ENCODE measurements around the gene TRAPPC11. TPM values are rescaled to one million over a fixed set of nuclear protein-coding genes. Genes with fewer than 3 reads are reported as not detected.

The TRAPPC11 gene
- total RNA-seq, 1 experiment from 2014 or later, result 15.6 TPM

DNA sequence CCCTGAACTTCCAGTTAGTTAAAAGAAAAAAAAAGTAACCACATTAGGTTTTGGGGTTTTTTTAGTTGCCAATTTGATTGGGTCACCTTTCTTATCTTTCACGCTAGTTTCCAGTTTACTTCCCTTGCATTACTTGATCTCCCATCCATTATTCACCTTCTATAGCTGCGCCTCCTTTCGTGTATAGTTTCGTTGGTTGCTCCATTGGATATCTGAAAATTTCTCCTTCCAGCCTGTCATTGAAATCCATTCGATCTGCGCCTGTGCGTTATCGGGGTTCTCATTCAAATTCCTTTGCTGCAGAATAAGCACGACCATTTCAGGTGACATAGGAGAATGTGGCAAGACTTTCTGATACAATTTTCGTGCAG lies 764 bp downstream of the TRAPPC11 start (continued):
- TF ChIP-seq REST (IDR thresholded peaks at IDR 0.05; ENCODE audit: low read depth) (no peak), ZFX (IDR thresholded peaks at IDR 0.05) (no peak), SIN3A (IDR thresholded peaks at IDR 0.05; ENCODE audit: low read depth) (no peak), TCF7L2 (IDR thresholded peaks at IDR 0.05; ENCODE audit: borderline replicate concordance, extremely low read depth, insufficient read depth, insufficient read length) (no peak), ATF3 (IDR thresholded peaks at IDR 0.05) (no peak)

GRCh38 chr4:183666088-183666487 lies 7.0 kb downstream of the TRAPPC11 start:
- intact Hi-C loops (cut with micrococcal nuclease), result no loop called here
- H3K27ac ChIP-seq (ENCODE audit: low read depth, low read length), result no peak overlapping the region
- no peaks in the 10 kb centered on the region for H3K79me2 ChIP-seq (ENCODE audit: insufficient read depth, low read length)

More at GRCh38 chr4:183666088-183666487, 7.0 kb downstream of the TRAPPC11 start:
- Histone ChIP-seq H3K4me1 (ENCODE audit: control insufficient read depth in 1 of 2, insufficient read depth in 2 of 2, low read length in 2 of 2) (no peaks in the 10 kb centered on the region), H4K20me1 (ENCODE audit: insufficient read depth) (no peaks in the 10 kb centered on the region), H3K4me2 (ENCODE audit: low read length) (no peak overlapping the region), H3K9me2 (ENCODE audit: insufficient read depth) (no peaks in the 10 kb centered on the region), H3K9ac (ENCODE audit: low read length) (no peak overlapping the region), H3K4me3 (replicated peaks in 1 of 2; ENCODE audit: low read depth in 1 of 2, low read length in 2 of 2) (no peak overlapping the region), H2AFZ (ENCODE audit: low read depth, low read length, poor library complexity, severe bottlenecking) (no peak overlapping the region), H3K27me3 (ENCODE audit: insufficient read depth, low read length) (no peaks in the 10 kb centered on the region), H3K9me3 (ENCODE audit: control insufficient read depth in 1 of 2, insufficient read depth in 1 of 2, low read depth in 1 of 2, low read length in 2 of 2) (no peaks in the 10 kb centered on the region), H3K36me3 (ENCODE audit: control insufficient read depth in 1 of 2, insufficient read depth in 2 of 2, low read length in 2 of 2) (peaks cover 0 to 2% of the 10 kb centered on the region in 2 experiments; a peak in 1 of 4 replicates)
- no TSS peak for BruUV-seq (replicated peaks)
- DNase-seq (ENCODE audit: low read depth, low spot score) (no peak), ATAC-seq (no peak)
- ChIA-PET POLR2A (no interaction called here), RAD21 (ENCODE audit: low non-redundant PET in 1 of 2, low total read pairs in 2 of 2, uncharacterized antibody in 2 of 2, unreplicated experiment in 2 of 2) (no interaction called here), CTCF (no interaction called here)
- TF ChIP-seq JUND (IDR thresholded peaks at IDR 0.05) (no peak), ZNF274 (IDR thresholded peaks at IDR 0.05; ENCODE audit: low read depth, low read length) (no peak), SRF (IDR thresholded peaks at IDR 0.05; ENCODE audit: low read depth) (no peak), CBX3 (IDR thresholded peaks at IDR 0.05; ENCODE audit: low read depth) (no peak), ATF3 (IDR thresholded peaks at IDR 0.05) (no peak), SIN3A (IDR thresholded peaks at IDR 0.05; ENCODE audit: low read depth) (no peak), POLR2A (IDR thresholded peaks at IDR 0.05; ENCODE audit: borderline replicate concordance, extremely low read depth, insufficient read depth, insufficient read length) (no peak), ELF1 (IDR thresholded peaks at IDR 0.05; ENCODE audit: borderline replicate concordance, low read depth) (no peak), ZFX (IDR thresholded peaks at IDR 0.05) (no peak), EZH2phosphoT487 (IDR thresholded peaks at IDR 0.05; ENCODE audit: borderline replicate concordance) (no peak), EZH2 (IDR thresholded peaks at IDR 0.05) (no peak), EGR1 (IDR thresholded peaks at IDR 0.05; ENCODE audit: low read depth) (no peak)
- TF ChIP-seq, protein P1, sequence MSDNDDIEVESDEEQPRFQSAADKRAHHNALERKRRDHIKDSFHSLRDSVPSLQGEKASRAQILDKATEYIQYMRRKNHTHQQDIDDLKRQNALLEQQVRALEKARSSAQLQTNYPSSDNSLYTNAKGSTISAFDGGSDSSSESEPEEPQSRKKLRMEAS (IDR thresholded peaks at IDR 0.05), result no peak
